ENCODE measurements around the gene CDC20. TPM values are rescaled to one million over a fixed set of nuclear protein-coding genes. Genes with fewer than 3 reads are reported as not detected.

CDC20 gene
- polyA plus RNA-seq, 1 of the 3 experiments (the other 2 are of a cell fraction): 82.7 TPM

GRCh38 chr1:43322506-43322905 lies 36.3 kb upstream of the CDC20 start:
- Histone ChIP-seq H4K20me1 (ENCODE audit: insufficient read depth) (no peaks in the 10 kb centered on the region), H3F3A (replicated peaks; ENCODE audit: insufficient read depth) (no peaks in the 10 kb centered on the region), H3K4me3 (ENCODE audit: low read depth in 2 of 2, low read length in 1 of 2) (no peak overlapping the region), H3K4me2 (no peak overlapping the region), H3K79me2 (ENCODE audit: insufficient read depth) (no peaks in the 10 kb centered on the region), H3K9ac (no peak overlapping the region), H3K4me1 (ENCODE audit: control insufficient read depth in 1 of 2, insufficient read depth in 2 of 2, low read depth in 1 of 2, low read length in 1 of 2) (no peaks in the 10 kb centered on the region), H3K27me3 (ENCODE audit: insufficient read depth) (no peaks in the 10 kb centered on the region), H3K36me3 (replicated peaks in 1 of 2; ENCODE audit: control insufficient read depth in 1 of 2, insufficient read depth in 2 of 2, low read length in 1 of 2) (no peaks in the 10 kb centered on the region), H2AFZ (ENCODE audit: low read depth) (no peak overlapping the region), H3K27ac (ENCODE audit: low read depth in 2 of 2, low read length in 1 of 2) (no peak overlapping the region), H3K9me2 (no peaks in the 10 kb centered on the region), H3K9me3 (no peaks in the 10 kb centered on the region)
- ChIA-PET POLR2A (no interaction called here), CTCF (no interaction called here)
- no peak for DNase-seq
- 64% methylated on average over 5 of the region's 5 CpGs for WGBS (ENCODE audit: low lambda C conversion rate)
- no peak for TF ChIP-seq NRF1 (IDR thresholded peaks at IDR 0.05; ENCODE audit: low read depth, low read length)
- no peak for TF ChIP-seq SIN3A (IDR thresholded peaks at IDR 0.05; ENCODE audit: borderline replicate concordance, low read depth, low read length)
- TF ChIP-seq ELF1 (IDR thresholded peaks at IDR 0.05): no peak
- TF ChIP-seq POLR2AphosphoS5 (IDR thresholded peaks at IDR 0.05; ENCODE audit: low read depth, low read length): no peak
- TF ChIP-seq IRF3 (IDR thresholded peaks at IDR 0.05; ENCODE audit: low read depth, low read length): no peak
- no peak for TF ChIP-seq RFX5 (IDR thresholded peaks at IDR 0.05; ENCODE audit: low read length)
- no peak for TF ChIP-seq MAX (IDR thresholded peaks at IDR 0.05; ENCODE audit: low read depth)
- no peak for TF ChIP-seq MXI1 (IDR thresholded peaks at IDR 0.05; ENCODE audit: low read depth, low read length)
- no peak for TF ChIP-seq RCOR1 (IDR thresholded peaks at IDR 0.05; ENCODE audit: low read length)
- TF ChIP-seq CTCF (IDR thresholded peaks at IDR 0.05): no peak
- TF ChIP-seq YY1 (IDR thresholded peaks at IDR 0.05; ENCODE audit: low read depth): no peak

GRCh38 chr1:43324810-43325209 lies 34.0 kb upstream of the CDC20 start:
- no peak for DNase-seq
- Histone ChIP-seq H3K9me2 (no peaks in the 10 kb centered on the region), H2AFZ (ENCODE audit: low read depth) (no peak overlapping the region), H3K4me1 (ENCODE audit: control insufficient read depth in 1 of 2, insufficient read depth in 2 of 2, low read depth in 1 of 2, low read length in 1 of 2) (no peaks in the 10 kb centered on the region; a peak in 1 of 4 replicates), H3K79me2 (ENCODE audit: insufficient read depth) (no peaks in the 10 kb centered on the region), H3K36me3 (replicated peaks in 1 of 2; ENCODE audit: control insufficient read depth in 1 of 2, insufficient read depth in 2 of 2, low read length in 1 of 2) (no peaks in the 10 kb centered on the region), H3K27ac (ENCODE audit: low read depth in 2 of 2, low read length in 1 of 2) (no peak overlapping the region), H3F3A (replicated peaks; ENCODE audit: insufficient read depth) (no peaks in the 10 kb centered on the region), H4K20me1 (ENCODE audit: insufficient read depth) (no peaks in the 10 kb centered on the region), H3K4me3 (ENCODE audit: low read depth in 2 of 2, low read length in 1 of 2) (no peak overlapping the region), H3K27me3 (ENCODE audit: insufficient read depth) (no peaks in the 10 kb centered on the region), H3K9ac (no peak overlapping the region), H3K9me3 (no peaks in the 10 kb centered on the region), H3K4me2 (no peak overlapping the region)
- CTCF ChIA-PET: no interaction called here
- POLR2A ChIA-PET: interaction anchor here (0.9 kb wide), 1 partner anchor 311 kb away, joined by 3 read pairs; no protein-coding TSS in a partner anchor
- 75% methylated on average over 1 of the region's 1 CpG for WGBS (ENCODE audit: low lambda C conversion rate)
- TF ChIP-seq SIN3A (IDR thresholded peaks at IDR 0.05; ENCODE audit: borderline replicate concordance, low read depth, low read length) (no peak), IRF3 (IDR thresholded peaks at IDR 0.05; ENCODE audit: low read depth, low read length) (no peak), EZH2phosphoT487 (IDR thresholded peaks at IDR 0.05; ENCODE audit: borderline replicate concordance, low read depth) (no peak)
